ENCODE data around the gene RMND5A. TPM values are rescaled to one million over a fixed set of nuclear protein-coding genes. Genes with fewer than 3 reads are reported as not detected.

The RMND5A gene
- polyA plus RNA-seq, 1 experiment = 10.8 TPM

DNA sequence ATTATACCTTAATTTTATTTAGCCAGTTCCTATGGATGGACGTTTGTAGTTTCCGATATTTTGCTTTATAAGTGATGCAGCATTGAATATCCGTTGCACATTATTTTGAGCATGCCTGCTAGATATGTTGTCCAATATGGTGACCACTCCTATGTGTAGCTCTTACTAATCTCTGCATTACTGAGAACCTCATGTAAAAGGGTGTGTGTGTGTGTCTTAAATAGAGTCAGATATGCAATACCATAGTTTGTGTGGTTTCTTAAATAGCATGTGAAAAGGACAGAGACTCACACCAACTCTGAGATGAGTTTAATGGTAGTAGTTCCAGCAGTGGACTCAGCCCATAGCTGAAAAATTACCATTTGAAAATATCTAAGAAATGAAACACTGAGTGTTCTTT lies 38.3 kb downstream of the RMND5A start:
- peaks cover 2% of the 10 kb centered on the region; the same call in 1 of the 2 replicates for H3K36me3 ChIP-seq (ENCODE audit: control insufficient read depth, insufficient read depth, low read length)
- TF ChIP-seq, protein P1, sequence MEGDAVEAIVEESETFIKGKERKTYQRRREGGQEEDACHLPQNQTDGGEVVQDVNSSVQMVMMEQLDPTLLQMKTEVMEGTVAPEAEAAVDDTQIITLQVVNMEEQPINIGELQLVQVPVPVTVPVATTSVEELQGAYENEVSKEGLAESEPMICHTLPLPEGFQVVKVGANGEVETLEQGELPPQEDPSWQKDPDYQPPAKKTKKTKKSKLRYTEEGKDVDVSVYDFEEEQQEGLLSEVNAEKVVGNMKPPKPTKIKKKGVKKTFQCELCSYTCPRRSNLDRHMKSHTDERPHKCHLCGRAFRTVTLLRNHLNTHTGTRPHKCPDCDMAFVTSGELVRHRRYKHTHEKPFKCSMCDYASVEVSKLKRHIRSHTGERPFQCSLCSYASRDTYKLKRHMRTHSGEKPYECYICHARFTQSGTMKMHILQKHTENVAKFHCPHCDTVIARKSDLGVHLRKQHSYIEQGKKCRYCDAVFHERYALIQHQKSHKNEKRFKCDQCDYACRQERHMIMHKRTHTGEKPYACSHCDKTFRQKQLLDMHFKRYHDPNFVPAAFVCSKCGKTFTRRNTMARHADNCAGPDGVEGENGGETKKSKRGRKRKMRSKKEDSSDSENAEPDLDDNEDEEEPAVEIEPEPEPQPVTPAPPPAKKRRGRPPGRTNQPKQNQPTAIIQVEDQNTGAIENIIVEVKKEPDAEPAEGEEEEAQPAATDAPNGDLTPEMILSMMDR (IDR thresholded peaks at IDR 0.05; ENCODE audit: insufficient read depth, low read depth, low read length) = no peak
- DNase-seq (ENCODE audit: low read depth) = no peak
- ChIA-PET CTCF (no interaction called here), POLR2A (no interaction called here)
- no peaks in the 10 kb centered on the region for H3K27me3 ChIP-seq (ENCODE audit: control insufficient read depth, insufficient read depth, low read length)
- no peak overlapping the region for H3K4me3 ChIP-seq (ENCODE audit: low read depth, low read length)

DNA sequence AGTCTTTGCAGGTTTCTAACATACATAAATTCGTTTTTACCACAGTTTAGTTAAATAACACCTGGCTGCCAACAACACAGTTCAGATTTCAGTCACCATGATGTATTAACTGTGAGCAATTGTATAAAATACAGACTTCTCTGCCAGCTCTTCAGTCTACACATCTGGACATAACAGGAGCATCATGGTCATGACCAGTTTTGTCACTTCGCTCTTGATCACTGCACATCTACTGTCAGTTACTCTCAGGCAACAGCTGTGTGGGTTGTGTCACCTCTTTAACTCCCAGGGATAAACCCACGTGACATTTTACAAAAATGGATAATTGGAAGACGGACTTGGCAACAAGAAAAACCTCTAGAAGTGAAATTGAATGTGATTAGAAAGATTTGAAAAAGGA lies 40.3 kb downstream of the RMND5A start:
- peaks cover 2% of the 10 kb centered on the region; the same call in 1 of the 2 replicates for H3K36me3 ChIP-seq (ENCODE audit: control insufficient read depth, insufficient read depth, low read length)
- no peak overlapping the region for H3K4me3 ChIP-seq (ENCODE audit: low read depth, low read length)
- TF ChIP-seq, protein P1 (IDR thresholded peaks at IDR 0.05; ENCODE audit: insufficient read depth, low read depth, low read length) = no peak
- POLR2A ChIA-PET = no interaction called here
- CTCF ChIA-PET = interaction anchor here (0.5 kb wide), 1 partner anchor 67 kb away, joined by 5 read pairs; no protein-coding TSS in a partner anchor
- no peaks in the 10 kb centered on the region for H3K27me3 ChIP-seq (ENCODE audit: control insufficient read depth, insufficient read depth, low read length)
- DNase-seq (ENCODE audit: low read depth) = no peak

DNA sequence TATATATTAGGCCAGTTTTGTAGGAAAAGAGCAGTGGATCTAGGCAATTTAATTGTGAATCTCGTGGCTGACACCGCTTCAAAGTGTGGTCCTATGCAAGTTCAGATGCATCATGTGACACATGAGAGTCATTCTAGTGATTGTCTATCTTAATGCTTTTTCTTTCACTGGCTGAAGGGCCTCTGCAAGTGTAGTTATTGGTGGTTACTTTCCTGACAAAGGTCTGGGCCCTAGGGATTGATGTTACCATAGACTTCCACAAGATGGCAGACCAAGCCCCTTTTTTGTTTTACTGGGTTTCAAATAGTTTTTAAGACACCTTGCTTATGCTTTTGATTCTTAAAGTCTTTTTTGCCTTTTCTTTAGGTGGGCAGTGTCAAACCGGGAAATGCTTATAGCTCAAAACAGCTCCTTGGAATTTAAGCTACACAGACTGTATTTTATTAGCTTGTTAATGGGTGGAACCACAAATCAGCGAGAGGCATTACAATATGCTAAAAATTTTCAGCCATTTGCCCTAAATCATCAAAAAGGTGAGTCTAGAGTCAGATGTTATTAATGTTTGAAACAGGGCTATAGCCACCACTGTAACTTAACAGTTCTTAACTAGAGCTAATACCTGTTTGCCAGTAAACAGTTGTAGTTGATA lies 44.7 kb downstream of the RMND5A start:
- H3K4me3 ChIP-seq (ENCODE audit: low read depth, low read length) = no peak overlapping the region
- H3K36me3 ChIP-seq (ENCODE audit: control insufficient read depth, insufficient read depth, low read length) = peaks cover 5% of the 10 kb centered on the region
- CTCF ChIA-PET = interaction anchor here (0.8 to 2.5 kb wide), 8 partner anchors 9 to 142 kb away, joined by 3 to 11 read pairs (median 6); no protein-coding TSS in a partner anchor
- TF ChIP-seq, protein P1 (IDR thresholded peaks at IDR 0.05; ENCODE audit: insufficient read depth, low read depth, low read length) = peak; percentile 72
- POLR2A ChIA-PET = no interaction called here
- no peaks in the 10 kb centered on the region for H3K27me3 ChIP-seq (ENCODE audit: control insufficient read depth, insufficient read depth, low read length)
- DNase-seq (ENCODE audit: low read depth) = no peak

DNA sequence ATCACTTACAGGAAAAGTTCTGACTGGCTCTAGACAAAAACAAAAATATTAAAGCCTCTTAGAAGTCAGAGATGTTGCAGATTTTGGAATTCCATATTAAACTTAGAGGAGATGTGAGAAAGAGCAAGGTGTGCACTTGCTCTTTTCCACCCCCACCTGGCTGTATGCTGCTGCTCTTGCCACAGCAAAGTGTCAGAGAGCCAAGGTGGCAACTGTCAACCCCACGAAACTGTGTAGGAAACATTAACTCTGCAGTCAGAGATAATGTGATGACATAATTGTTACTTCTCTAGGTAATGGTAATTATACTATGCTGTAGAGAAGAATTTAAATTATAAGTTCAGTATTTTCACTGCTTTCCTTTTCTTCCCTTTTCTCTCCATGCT lies 45.2 kb downstream of the RMND5A start:
- CTCF ChIA-PET = interaction anchor here (0.6 to 2.5 kb wide), 8 partner anchors 8 to 563 kb away, joined by 3 to 11 read pairs (median 6); no protein-coding TSS in a partner anchor
- POLR2A ChIA-PET = no interaction called here
- Histone ChIP-seq H3K36me3 (ENCODE audit: control insufficient read depth, insufficient read depth, low read length) (peaks cover 5% of the 10 kb centered on the region), H3K4me3 (ENCODE audit: low read depth, low read length) (no peak overlapping the region), H3K27me3 (ENCODE audit: control insufficient read depth, insufficient read depth, low read length) (no peaks in the 10 kb centered on the region)
- TF ChIP-seq, protein P1 (IDR thresholded peaks at IDR 0.05; ENCODE audit: insufficient read depth, low read depth, low read length) = no peak
- DNase-seq (ENCODE audit: low read depth) = no peak

DNA sequence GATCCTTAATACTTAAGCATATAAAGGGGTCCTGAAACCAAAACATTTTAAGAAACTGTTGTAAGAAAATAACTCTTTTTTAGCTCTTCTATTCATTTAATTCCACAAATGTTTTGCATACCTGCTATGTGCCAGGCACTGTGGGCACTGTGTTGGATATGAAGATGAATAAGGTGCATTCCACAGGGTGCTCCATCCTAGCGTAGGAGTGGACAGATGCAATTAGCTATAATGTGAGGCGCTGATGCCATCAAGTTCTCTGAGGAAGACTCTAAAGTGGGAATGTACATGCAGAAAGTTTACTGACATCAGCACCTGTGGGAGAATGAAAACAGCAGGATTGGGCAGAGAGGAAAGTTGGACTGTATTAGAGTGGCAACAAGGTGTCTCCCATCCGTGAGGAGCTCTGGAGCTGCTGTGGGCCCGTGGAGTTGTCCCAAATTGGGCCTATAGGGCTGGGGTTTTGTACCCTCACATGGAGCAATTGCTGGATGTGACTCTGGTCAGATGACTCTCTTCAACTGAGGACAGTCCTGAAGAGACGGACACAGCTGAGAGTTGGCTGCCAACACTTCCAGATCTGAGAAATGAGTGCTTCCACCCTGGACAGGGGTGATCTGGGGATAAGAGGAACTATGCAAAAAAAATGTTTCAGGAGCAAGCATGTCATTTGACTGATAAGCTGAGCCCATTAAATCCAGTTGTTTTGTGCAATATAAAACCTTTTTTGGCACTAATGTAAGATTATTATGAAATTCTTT lies 48.3 kb downstream of the RMND5A start:
- ChIA-PET POLR2A (no interaction called here), CTCF (no interaction called here)
- TF ChIP-seq, protein P1 (IDR thresholded peaks at IDR 0.05; ENCODE audit: insufficient read depth, low read depth, low read length) = no peak
- no peaks in the 10 kb centered on the region for H3K27me3 ChIP-seq (ENCODE audit: control insufficient read depth, insufficient read depth, low read length)
- no peak overlapping the region for H3K4me3 ChIP-seq (ENCODE audit: low read depth, low read length)
- no peak for DNase-seq (ENCODE audit: low read depth)
- peaks cover 10% of the 10 kb centered on the region for H3K36me3 ChIP-seq (ENCODE audit: control insufficient read depth, insufficient read depth, low read length)
